Upper lobe of left lung (tissue), 4 donors: ENCODE measurements around the gene FGFR1OP2.

Source experiments
- POLR2A ChIP-seq, 4 donors: fragments of 450-650 bp; IDR thresholded peaks; one replicate each; pipeline ENCODE4 v1.5.1; 2016 to 2017; ENCODE audit warnings: antibody characterized with exemption in 4 of 4, mild to moderate bottlenecking in 2 of 4
- POLR2AphosphoS5 ChIP-seq, 2 donors: sonication (generic); formaldehyde crosslinking; IDR thresholded peaks; one replicate each; pipeline ENCODE4 v1.5.1; 2017; ENCODE audit warnings: antibody characterized with exemption in 2 of 2

DNA sequence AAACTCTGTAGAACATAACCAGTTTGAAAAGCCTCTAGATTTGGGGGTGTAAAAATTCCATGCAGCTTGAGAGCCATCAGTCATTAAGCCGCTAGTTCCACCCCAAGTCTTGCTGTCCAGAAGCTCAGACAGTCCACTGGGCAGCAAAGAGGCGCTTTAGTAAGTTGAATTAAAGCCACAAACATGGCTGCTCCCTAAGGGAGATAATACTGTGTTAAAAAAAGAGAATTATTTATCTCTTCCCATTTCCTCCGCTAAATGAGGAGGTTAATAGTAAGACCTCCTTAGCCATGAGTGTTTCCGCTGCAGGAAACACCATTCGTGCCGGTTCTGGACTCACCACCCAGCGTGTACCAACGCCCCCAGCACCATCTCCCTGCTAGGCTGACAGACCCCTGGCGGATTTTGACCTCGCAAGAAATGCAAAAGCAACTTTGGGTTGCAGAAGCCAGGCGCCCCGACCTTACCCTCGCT lies 75.4 kb downstream of the FGFR1OP2 start:
- no peak for TF ChIP-seq POLR2AphosphoS5 (IDR thresholded peaks at IDR 0.05)
- no peak for TF ChIP-seq POLR2A (IDR thresholded peaks at IDR 0.05)
